Panc1 (cell line): Measurements from ENCODE around the gene SDK2.

ENCODE experiments used
- CTCF ChIP-seq: fragments of 450-650 bp; IDR thresholded peaks from 2 replicates; pipeline ENCODE4 v1.5.1; 2017; ENCODE audit warnings: mild to moderate bottlenecking
- POLR2AphosphoS5 ChIP-seq: IDR thresholded peaks from 2 replicates; pipeline ENCODE4 v1.6.1; 2012; ENCODE audit warnings: mild to moderate bottlenecking, low read depth, low read length, moderate library complexity

DNA sequence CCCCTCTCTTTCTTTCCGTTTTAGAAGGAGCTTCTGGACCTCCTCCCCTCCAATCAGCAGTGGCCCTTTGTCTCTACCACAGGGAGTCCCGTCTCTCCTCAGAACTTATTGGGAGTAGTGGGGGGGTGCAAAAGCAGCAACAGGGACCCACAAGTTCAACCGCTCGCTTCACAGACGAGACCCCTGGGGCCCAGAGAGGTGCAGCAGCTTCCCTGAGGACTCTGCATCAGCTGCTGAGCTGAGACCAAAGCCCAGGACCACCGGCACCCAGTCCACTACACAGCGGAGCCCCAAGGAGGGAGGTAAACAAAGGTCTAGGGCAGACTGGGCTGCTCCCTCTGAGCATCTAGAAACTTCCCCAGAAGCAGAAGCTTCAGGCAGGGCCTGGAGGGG, 123.9 kb downstream of the SDK2 start:
- no peak for TF ChIP-seq CTCF
- no peak for TF ChIP-seq POLR2AphosphoS5
